GM15510 (cell line): ENCODE measurements around the gene TRAF3.

ENCODE experiments used
- POLR2A ChIP-seq: IDR thresholded peaks from 3 replicates; pipeline ENCODE4 v1.6.1; 2011; ENCODE audit warnings: borderline replicate concordance; ENCODE audit not compliant: insufficient read length; ENCODE audit errors: extremely low read depth

The TRAF3 gene

DNA sequence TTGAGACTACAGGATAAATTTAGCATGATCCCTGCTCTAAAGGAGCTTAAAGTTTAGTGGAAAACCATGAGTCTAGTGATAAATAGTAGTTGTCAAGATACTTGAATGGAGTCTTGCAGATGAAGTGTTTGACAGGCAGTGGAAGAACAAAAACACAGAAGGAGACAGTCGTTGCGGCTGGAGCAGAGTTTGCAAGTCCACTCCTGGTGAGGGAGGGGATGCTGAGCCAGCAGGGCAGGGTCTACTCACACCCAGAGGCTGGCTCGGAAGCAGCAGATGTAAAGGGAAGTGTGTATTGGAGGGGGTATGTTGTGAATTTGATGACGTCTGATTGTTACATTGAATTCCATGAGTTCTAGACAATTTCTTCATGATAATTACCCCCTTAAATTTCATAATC is 61.3 kb downstream of the TRAF3 start:
- no peak for TF ChIP-seq POLR2A

DNA sequence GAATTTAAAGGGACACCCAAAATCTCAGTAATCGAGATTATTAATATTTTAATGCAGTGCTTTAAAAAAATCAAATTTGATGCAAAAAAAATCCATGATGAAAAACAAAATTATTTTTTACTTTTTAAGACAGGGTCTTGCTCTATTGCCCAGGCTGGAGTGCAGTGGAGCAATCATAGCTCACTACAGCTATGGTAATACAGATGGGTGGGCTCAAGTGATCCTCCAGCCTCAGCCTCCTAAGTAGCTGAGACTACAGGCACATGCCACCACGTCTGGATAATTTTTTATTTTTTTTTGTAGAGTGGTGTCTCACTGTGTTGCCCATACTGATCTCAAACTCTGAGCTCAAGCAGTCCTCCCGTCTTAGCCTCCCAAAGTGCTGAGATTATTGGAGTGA is 62.9 kb downstream of the TRAF3 start:
- TF ChIP-seq POLR2A: no peak

DNA sequence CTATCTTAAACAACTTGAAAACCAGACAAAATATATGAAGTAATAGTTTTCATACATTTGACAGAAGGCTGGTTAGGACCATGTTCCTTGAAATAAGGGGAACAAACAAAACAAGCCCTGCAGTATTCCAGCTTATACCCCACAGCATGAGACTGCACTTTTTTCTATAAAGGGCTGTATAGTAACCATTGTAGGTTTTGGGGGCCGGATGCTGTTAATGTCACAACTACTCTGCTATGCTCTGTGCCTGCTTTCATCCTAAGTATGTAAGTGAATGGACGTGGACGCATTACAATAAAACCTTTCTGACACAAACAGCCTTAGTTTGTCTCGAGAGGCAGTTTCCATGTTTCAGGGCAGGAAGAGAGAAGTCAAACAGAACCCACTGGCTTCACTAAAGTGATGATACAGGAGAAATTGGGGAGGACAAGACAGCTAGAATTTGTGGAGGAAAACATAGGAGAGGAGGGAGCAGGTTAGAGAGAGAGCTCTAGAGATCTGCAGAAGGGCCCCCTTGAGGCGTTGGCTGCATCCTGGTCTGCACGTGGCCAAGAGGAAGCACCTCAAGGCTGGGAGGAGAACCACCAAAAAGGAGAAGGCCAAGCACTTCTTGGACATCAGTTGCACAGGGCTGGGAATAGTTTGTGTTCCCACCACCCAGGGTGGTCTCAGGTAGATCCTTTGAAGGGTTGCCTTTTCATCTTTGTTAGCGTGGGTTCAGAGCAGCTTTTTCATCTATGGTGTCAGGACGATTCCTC is 63.7 kb downstream of the TRAF3 start:
- TF ChIP-seq POLR2A: no peak

DNA sequence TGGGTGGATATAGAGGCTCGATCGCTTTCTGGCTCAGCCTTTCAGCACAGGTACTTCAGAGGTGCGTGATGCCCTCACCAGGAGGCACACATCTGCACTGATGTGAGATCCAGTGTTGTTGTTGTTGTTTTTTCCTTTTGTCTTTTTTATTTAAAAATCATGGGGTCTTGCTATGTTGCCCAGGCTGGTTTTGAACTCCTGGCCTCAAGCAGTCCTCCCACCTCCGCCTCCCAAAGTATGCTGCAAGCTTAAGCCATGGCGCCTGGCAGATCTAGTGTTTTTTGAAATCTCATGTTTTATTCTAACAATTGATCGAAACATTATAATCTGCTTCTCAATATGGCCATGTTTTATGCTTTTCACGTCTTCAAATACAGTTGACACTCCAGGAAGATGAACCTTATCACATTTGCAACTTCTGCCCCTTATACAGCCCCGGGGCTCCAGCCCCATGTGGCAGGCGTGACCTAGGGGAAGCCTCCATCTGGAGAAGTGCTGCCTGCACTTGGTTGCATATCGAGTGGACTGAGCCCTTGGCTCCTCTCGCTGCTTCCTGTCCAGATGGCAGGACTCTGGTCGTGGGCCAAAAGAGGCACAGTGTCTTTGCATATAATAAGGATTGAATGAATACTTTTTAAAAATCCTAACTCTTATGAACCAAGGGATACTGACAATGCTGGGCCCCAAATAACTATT is 71.7 kb downstream of the TRAF3 start:
- no peak for TF ChIP-seq POLR2A

DNA sequence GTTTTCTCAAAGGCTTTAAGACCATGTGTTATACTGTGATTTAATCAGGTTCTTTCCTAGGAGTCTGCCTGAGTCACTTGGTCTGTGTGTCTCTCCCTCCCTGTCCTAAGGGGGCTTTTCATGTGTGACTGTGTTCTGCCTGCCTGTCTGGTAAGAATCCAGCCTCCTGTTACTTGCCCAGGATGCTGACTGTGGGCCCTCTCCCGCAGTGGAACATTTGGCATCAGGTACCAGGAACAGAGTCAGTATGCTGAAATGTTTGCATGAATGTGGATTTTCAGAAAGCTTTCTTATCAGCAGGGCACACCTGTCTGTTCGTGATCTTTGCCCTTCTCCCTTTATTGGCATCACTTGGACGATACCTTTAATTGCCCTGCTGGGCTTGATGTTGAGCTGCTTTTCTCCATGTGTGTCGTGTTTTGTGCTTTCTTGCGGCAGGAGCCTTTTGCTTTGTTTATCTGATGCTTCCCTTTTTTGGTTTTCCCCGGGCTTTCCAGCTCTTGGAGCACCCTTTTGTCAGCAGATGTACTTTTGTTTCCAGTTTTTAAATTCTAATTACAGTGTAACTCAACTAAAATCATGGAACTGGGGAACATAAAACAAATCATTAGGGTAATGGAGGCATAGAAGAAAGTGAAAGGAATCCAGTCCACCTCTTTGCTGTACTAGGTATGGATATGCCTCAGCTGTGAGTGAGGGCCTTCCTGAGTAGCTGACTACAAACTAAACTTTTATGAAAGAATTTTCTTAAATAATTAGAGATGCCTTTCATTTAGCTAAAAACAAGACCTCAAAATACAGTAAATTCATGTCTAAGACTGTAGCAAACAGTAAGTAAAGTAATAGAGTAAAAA is 72.5 kb downstream of the TRAF3 start:
- no peak for TF ChIP-seq POLR2A

DNA sequence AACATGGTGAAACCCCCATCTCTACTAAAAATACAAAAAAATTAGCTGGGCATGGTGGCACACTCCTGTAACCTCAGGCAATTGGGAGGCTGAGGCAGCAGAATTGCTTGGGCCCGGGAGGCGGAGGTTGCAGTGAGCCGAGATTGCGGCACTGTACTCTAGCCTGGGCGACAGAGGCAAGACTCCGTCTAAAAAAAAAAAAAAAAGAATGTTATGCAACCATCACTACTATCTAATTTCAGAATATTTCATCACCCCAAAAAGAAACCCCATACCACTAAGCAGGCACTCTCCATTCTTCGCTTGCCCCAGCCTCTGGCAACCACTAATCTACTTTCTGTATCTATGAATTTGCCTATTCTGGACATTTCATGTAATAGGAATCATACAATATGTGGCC is 76.4 kb downstream of the TRAF3 start:
- no peak for TF ChIP-seq POLR2A

DNA sequence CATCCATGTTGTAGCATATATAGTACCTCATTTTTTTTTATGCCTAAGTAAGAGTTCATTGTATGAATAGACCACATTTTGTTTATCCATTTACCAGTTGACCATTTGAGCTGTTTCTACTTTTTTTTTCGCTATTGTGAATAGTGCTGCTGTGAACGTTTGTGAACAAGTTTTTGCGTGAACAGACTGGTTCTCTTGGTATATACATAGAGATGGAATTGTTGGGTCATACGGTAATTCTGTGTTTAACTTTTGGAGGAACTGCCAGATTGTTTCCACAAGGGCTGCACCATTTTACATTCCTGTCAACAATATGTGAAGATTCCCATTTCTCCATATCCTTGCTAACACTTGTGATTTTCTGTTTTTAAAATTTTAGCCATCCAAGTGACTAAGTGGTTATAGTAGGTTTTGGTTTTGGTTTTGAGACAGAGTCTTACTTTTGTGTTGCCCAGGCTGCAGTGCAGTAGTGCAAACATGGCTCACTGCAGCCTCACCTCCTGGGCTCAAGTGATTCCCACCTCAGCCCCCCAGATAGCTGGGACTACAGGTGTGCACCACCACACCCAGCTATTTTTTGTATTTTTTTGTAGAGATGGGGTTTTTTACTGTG is 76.9 kb downstream of the TRAF3 start:
- no peak for TF ChIP-seq POLR2A

DNA sequence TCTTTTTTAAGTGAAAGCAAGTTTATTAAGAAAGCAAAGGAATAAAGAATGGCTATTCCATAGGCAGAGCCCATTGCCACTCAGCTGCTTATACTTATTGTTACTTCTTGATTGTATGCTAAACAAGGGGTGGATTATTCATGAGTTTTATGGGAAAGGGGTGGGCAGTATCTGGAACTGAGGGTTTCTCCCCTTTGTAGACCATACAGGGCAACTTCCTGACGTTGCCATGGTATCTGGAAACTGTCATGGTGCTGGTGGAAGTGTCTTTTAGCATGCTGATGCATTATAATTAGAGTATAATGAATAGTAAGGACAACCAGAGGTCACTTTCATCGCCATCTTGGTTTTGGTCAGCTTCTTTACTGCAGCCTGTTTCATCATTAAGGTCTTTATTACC is 78.9 kb downstream of the TRAF3 start:
- no peak for TF ChIP-seq POLR2A

DNA sequence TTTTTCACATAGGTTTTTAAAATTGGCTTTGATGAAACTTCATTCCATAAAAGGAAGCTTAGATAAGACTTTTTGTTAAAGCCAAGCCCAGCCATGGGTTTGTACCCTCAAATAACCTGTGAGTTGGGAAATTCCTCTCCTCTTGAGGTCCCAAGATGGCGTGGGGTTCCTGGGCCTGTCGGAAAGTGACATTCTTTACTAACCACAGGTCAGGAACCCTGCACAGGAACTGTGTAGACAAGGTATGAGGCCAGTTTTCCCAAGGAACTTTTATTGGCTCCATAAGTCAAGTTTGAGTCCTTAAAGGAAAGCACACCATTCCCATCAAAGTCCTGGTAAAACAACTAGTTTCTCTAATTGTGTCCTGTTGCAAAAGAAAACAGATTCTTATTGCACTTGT is 80.2 kb downstream of the TRAF3 start:
- TF ChIP-seq POLR2A: no peak

DNA sequence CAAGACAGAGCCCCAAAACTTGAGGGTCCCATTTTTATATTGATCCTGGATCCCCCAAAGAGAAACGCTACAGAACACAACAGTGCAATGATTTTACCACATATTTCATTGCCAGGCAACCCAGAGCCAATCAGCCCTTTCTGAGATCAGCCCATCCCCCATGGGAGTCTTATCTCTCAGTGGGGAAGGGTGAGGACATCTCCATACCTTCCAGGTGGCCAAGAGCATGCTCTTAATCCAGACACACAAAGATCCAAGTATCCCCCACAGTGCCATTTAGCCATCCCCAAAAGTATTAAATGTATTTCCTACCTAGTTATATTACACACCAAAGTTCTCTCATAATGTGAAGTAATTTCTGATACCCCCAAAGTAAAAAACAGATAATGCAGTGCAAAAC is 82.7 kb downstream of the TRAF3 start:
- no peak for TF ChIP-seq POLR2A

DNA sequence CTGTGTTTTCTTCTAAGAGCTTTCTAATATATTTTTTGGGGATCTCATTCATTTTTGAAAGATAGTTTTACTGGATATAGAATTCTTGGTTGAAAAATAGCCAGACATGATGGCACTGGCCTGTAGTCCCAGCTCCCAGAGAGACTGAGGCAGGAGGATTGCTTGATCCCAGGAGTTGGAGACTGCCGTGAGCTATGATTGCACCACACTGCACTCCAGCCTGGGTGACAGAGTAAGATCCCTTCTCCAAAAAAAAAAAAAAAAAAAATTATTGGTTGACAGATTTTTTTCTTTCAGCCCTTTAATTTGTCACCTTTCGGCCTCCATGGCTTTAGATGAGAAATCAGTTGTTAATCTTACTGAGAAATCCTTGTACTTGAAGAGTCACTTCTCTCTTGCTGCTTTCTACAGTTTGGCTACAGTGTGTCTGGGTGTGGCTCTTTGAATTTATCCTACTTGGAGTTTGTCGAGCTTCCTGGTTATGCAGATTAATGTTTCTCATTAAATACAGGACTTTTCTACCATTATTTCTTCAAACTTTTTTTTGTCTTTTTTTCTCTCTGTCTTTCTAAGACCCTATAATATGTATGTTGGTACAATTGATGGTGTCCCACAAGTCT is 85.0 kb downstream of the TRAF3 start:
- TF ChIP-seq POLR2A: no peak

DNA sequence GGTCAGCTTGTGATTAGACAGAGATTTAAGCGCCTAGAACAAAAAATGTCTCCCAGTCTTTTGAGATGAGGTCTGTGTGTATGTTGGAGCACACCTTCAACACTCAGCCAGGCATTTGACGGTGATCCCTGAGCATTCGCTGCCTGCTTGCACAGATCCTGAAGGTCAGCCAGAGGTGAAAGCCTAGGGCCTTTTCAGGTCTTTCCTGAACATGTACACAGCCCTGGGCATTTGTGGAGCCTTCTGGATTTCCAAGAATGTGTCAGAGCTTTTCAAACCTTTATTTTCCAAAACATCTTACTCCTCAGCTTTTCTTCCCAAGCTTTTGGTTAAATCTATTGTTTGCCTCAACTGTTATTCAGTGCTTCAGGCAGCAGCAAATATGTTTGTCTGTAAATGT is 86.1 kb downstream of the TRAF3 start:
- no peak for TF ChIP-seq POLR2A

DNA sequence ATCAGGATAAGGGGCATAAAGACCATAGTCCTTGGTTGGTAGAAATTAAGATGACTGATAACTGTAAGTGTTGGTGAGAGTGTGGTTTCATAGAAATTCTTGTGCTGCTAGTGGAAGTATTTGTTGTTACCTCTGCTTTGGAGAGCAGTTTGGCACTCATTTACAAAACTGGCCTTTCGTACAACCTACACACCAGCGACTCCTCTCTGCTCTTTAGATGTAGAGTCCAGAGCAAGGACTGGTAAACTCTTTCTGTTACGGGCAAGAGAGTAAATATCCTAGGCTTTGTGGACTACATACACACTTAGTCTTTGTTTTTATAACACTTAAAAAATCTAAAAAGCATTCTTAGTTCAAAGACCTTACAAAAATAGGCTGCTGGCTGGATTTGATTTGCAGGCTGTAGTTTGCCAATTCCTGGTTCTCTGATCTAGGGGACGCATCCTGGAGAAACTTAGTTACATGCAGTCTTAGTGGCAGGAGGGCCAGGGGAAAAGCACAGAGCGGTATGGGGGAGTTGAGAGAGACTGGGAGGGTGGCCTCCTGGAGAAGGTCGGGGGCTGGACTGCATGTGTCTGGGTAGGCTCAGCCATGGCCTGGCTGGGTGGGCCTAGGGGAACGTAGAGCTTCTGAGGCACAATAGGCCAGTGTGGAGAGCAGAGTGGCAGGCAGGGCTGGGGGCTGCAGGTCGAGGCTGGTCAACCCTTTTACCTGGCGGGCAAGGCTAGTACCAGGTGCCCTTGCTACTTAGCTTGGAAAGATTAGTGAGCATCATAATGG is 89.9 kb downstream of the TRAF3 start:
- no peak for TF ChIP-seq POLR2A

DNA sequence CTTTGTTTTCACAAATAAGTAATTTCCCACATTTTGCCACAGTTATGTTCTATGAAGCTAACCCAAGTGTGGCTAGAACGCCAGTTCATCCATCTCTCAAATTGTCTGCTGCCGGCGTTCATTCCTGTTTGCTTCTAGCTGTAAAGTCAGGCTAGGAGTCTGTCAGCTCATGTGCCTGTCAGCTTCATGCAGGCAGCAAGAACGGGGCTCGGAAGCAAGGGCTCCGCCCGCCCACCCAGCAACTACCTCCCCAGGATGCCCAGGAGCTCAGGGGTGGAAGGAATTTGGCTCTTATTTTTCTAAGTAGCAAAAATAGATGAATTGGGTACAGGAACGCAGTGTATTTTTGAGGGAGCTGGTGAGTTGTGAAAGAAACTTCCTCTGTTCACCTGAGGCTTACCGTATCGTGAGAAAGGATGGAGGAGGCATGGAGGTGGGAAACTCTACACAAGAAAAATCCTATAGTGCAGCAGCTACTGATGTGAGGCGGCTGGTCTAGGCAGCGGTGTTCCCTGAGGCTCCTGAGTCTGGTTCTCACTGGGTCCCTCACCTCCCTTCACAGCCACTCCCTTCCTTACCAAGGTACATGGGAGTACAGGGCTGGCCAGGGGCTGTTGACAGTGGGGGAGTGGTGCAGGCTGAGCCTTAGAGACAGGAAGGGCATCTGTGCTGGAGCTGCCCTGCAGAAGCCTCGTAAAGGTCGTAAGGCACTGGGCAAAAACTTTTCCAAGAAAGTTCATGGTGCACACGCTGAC is 90.8 kb downstream of the TRAF3 start:
- TF ChIP-seq POLR2A: no peak

DNA sequence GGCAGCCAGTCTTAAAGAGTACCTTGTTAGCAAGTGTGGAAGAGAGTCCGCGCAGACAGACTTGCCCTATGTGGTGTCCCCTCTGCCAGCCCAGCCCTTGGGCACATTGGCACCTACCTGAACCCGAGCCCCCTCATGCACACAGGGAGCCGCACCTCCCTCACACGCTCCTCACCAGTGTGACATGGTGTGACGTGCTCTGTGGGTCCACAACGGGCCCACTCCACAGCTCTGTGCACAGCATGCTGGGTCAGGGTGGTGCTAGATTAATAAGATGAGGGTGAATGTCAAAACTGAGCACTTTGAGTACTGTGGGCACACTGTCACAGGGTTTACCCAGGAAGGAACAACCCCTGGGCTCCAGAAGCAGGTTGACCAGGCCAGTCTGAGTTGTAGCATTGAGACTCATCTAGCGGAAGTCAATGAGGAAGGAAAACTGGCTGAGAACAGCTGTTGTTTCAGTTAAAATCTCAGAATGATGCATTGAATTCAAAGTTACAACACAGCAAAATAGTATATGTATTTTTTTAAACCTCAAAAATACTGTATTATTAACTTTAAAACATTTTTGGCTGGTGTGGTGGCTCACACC is 91.8 kb downstream of the TRAF3 start:
- TF ChIP-seq POLR2A: no peak
